HepG2 (cell line): ENCODE measurements around the gene KLF7. TPM values are rescaled to one million over a fixed set of nuclear protein-coding genes. Genes with fewer than 3 reads are reported as not detected.

Experiments
- EZH2 ChIP-seq: conservative IDR thresholded peaks from 2 replicates; pipeline ENCODE4 v1.6.1; 2012; ENCODE audit warnings: mild to moderate bottlenecking, low read depth, low read length, moderate library complexity
- FOXA3 ChIP-seq: IDR thresholded peaks from 2 replicates; pipeline ENCODE4 v1.6.1; 2016; ENCODE audit warnings: missing genetic modification reagents, missing compliant biosample characterization
- FOXJ3 ChIP-seq: sonication (generic); formaldehyde crosslinking; IDR thresholded peaks from 2 replicates; pipeline ENCODE4 v1.4.0; 2020; ENCODE audit warnings: missing genetic modification reagents, mild to moderate bottlenecking, borderline replicate concordance
- HNF4G ChIP-seq, 2 experiments: sonication (generic) in 1 of 2; formaldehyde crosslinking in 1 of 2; IDR thresholded peaks; 2 replicates each; pipeline versions ENCODE4 v1.4.0 to v1.6.1; 2011 to 2020; ENCODE audit warnings: borderline replicate concordance in 2 of 2, low read depth in 2 of 2, mild to moderate bottlenecking in 2 of 2, low read length in 1 of 2, missing genetic modification reagents in 1 of 2, moderate library complexity in 1 of 2
- NCOA2 ChIP-seq: sonication (generic); formaldehyde crosslinking; IDR thresholded peaks from 2 replicates; pipeline ENCODE4 v1.8.0; 2022; ENCODE audit warnings: inconsistent platforms
- NR2F2 ChIP-seq: IDR thresholded peaks from 2 replicates; pipeline ENCODE4 v1.6.1; 2012; ENCODE audit warnings: low read depth, inconsistent platforms, borderline replicate concordance
- PHF5A ChIP-seq: IDR thresholded peaks from one replicate; pipeline ENCODE4 v1.6.1; 2018; ENCODE audit warnings: low read depth, missing genetic modification reagents; ENCODE audit not compliant: unreplicated experiment
- REPIN1 ChIP-seq: sonication (generic); formaldehyde crosslinking; IDR thresholded peaks from 2 replicates; pipeline ENCODE4 v1.8.0; 2022; ENCODE audit warnings: missing genetic modification reagents, low read depth, mild to moderate bottlenecking, borderline replicate concordance
- SAFB2 ChIP-seq: sonication (generic); formaldehyde crosslinking; IDR thresholded peaks from 2 replicates; pipeline ENCODE4 v1.5.1; 2020; ENCODE audit warnings: missing genetic modification reagents, low read depth, mild to moderate bottlenecking, borderline replicate concordance
- SCMH1 ChIP-seq: sonication (generic); formaldehyde crosslinking; IDR thresholded peaks from 2 replicates; pipeline ENCODE4 v1.9.0; 2021; ENCODE audit warnings: missing genetic modification reagents, mild to moderate bottlenecking, borderline replicate concordance
- SETDB1 ChIP-seq: sonication (generic); formaldehyde crosslinking; IDR thresholded peaks from 2 replicates; pipeline ENCODE4 v1.5.1; 2020; ENCODE audit warnings: missing genetic modification reagents, mild to moderate bottlenecking, borderline replicate concordance
- ZNF317 ChIP-seq: sonication (generic); formaldehyde crosslinking; IDR thresholded peaks from 2 replicates; pipeline ENCODE4 v1.5.0; 2020; ENCODE audit warnings: mild to moderate bottlenecking, missing genetic modification reagents
- ZNF563 ChIP-seq: sonication (generic); formaldehyde crosslinking; IDR thresholded peaks from 2 replicates; pipeline ENCODE4 v1.8.0; 2022; ENCODE audit warnings: mild to moderate bottlenecking, moderate library complexity, missing genetic modification reagents
- ZNF672 ChIP-seq: sonication (generic); formaldehyde crosslinking; IDR thresholded peaks from 2 replicates; pipeline ENCODE4 v1.8.1; 2022; ENCODE audit warnings: missing genetic modification reagents
- ZNF792 ChIP-seq: IDR thresholded peaks from 2 replicates; pipeline ENCODE4 v1.6.1; 2016
- polyA plus RNA-seq, 8 experiments: library from polyadenylated mRNA; depleted of rRNA in 3 of 8; stranded (reverse) in 7 of 8; unstranded in 1 of 8; fragments of >200 nt; fragmentation: Illumina TruSeq in 4 of 8; extraction: Trizol in 4 of 8; gene quantifications; 2 replicates each; pipeline versions ENCODE4 v1.2.1 to v1.2.3, GENCODE V29; 2011 to 2016; ENCODE audit warnings: low read depth in 4 of 8, missing spikeins in 1 of 8, mixed read lengths in 1 of 8; ENCODE audit not compliant: insufficient read depth in 1 of 8
- total RNA-seq, 5 experiments: library from RNA; depleted of rRNA; stranded (reverse); fragments of >200 nt; fragmentation: Illumina TruSeq; extraction: Trizol; gene quantifications; 2 replicates each; pipeline ENCODE4 v1.2.3, GENCODE V29; 2016; ENCODE audit warnings: low read depth in 1 of 5
- TF ChIP-seq, protein P1 (sequence below): sonication (generic); formaldehyde crosslinking; conservative IDR thresholded peaks from 2 replicates; pipeline ENCODE4 v1.5.0; 2020; ENCODE audit warnings: missing genetic modification reagents
- TF ChIP-seq, protein P2 (sequence below): sonication (generic); IDR thresholded peaks from 2 replicates; pipeline ENCODE4 v1.6.1; 2016; ENCODE audit warnings: low read depth, borderline replicate concordance
- TF ChIP-seq, protein P3 (sequence below): sonication (generic); formaldehyde crosslinking; IDR thresholded peaks from 2 replicates; pipeline ENCODE4 v1.4.0; 2020; ENCODE audit warnings: missing genetic modification reagents
- TF ChIP-seq, protein P4 (sequence below): fragments of 450-650 bp; IDR thresholded peaks from 2 replicates; pipeline ENCODE4 v1.6.1; 2016
- TF ChIP-seq, protein P5 (sequence below): IDR thresholded peaks from 2 replicates; pipeline ENCODE4 v1.6.1; 2016
- TF ChIP-seq, protein P6 (sequence below): IDR thresholded peaks from 2 replicates; pipeline ENCODE4 v1.6.1; 2016; ENCODE audit warnings: low read depth, control low read depth

Gene KLF7
- total and polyA plus RNA-seq, 2 of the 13 experiments (the other 11 are each of a cell fraction or from before 2014, with no cell fraction given): 2.6 to 5.4 TPM

DNA sequence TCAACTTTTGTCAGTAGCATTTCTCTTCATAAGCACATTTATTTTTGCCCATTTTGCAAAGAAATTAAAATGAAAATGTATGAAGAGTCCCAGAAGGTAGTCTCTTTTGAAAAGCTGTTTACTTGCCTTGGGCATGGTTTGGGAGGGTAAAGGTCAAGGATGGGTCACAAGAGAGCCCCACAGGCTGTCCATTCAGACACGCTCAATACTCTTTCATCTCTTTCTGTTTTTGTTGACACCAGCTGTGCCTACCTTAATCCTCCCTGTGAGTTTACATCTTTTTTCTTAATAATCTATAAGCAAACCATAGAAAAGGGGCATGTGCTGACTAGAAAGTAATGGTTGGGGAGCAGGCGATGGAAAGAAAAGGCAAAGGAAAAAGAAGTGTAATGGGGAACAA is 49.6 kb upstream of the KLF7 start (continued):
- TF ChIP-seq, protein P1, sequence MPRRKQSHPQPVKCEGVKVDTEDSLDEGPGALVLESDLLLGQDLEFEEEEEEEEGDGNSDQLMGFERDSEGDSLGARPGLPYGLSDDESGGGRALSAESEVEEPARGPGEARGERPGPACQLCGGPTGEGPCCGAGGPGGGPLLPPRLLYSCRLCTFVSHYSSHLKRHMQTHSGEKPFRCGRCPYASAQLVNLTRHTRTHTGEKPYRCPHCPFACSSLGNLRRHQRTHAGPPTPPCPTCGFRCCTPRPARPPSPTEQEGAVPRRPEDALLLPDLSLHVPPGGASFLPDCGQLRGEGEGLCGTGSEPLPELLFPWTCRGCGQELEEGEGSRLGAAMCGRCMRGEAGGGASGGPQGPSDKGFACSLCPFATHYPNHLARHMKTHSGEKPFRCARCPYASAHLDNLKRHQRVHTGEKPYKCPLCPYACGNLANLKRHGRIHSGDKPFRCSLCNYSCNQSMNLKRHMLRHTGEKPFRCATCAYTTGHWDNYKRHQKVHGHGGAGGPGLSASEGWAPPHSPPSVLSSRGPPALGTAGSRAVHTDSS (CRISPR knock-in tag): no peak
- TF ChIP-seq FOXJ3 (CRISPR knock-in tag) (peak; percentile 52; the same call in 1 of the 2 replicates), ZNF317 (CRISPR knock-in tag) (no peak), EZH2 (no peak), SAFB2 (CRISPR knock-in tag) (no peak), ZNF672 (CRISPR knock-in tag) (no peak), ZNF563 (CRISPR knock-in tag) (no peak), HNF4G (IDR thresholded peaks at IDR 0.05; ENCODE audit: borderline replicate concordance, low read depth, low read length) (no peak), HNF4G (CRISPR knock-in tag; IDR thresholded peaks at IDR 0.05; ENCODE audit: borderline replicate concordance, low read depth) (no peak), FOXA3 (CRISPR knock-in tag) (peak; percentile 51; the same call in 1 of the 2 replicates), NR2F2 (peak; percentile 77), SETDB1 (CRISPR knock-in tag) (no peak), ZNF792 (CRISPR knock-in tag) (no peak), REPIN1 (CRISPR knock-in tag) (no peak), PHF5A (no peak), NCOA2 (CRISPR knock-in tag) (no peak; the same call in 1 of the 2 replicates), SCMH1 (CRISPR knock-in tag) (no peak)
- TF ChIP-seq, protein P2, sequence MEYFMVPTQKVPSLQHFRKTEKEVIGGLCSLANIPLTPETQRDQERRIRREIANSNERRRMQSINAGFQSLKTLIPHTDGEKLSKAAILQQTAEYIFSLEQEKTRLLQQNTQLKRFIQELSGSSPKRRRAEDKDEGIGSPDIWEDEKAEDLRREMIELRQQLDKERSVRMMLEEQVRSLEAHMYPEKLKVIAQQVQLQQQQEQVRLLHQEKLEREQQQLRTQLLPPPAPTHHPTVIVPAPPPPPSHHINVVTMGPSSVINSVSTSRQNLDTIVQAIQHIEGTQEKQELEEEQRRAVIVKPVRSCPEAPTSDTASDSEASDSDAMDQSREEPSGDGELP: peak; percentile 84
- TF ChIP-seq, protein P3, sequence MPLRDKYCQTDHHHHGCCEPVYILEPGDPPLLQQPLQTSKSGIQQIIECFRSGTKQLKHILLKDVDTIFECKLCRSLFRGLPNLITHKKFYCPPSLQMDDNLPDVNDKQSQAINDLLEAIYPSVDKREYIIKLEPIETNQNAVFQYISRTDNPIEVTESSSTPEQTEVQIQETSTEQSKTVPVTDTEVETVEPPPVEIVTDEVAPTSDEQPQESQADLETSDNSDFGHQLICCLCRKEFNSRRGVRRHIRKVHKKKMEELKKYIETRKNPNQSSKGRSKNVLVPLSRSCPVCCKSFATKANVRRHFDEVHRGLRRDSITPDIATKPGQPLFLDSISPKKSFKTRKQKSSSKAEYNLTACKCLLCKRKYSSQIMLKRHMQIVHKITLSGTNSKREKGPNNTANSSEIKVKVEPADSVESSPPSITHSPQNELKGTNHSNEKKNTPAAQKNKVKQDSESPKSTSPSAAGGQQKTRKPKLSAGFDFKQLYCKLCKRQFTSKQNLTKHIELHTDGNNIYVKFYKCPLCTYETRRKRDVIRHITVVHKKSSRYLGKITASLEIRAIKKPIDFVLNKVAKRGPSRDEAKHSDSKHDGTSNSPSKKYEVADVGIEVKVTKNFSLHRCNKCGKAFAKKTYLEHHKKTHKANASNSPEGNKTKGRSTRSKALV (CRISPR knock-in tag): no peak
- TF ChIP-seq, protein P4, sequence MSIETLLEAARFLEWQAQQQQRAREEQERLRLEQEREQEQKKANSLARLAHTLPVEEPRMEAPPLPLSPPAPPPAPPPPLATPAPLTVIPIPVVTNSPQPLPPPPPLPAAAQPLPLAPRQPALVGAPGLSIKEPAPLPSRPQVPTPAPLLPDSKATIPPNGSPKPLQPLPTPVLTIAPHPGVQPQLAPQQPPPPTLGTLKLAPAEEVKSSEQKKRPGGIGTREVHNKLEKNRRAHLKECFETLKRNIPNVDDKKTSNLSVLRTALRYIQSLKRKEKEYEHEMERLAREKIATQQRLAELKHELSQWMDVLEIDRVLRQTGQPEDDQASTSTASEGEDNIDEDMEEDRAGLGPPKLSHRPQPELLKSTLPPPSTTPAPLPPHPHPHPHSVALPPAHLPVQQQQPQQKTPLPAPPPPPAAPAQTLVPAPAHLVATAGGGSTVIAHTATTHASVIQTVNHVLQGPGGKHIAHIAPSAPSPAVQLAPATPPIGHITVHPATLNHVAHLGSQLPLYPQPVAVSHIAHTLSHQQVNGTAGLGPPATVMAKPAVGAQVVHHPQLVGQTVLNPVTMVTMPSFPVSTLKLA: no peak
- TF ChIP-seq, protein P5, sequence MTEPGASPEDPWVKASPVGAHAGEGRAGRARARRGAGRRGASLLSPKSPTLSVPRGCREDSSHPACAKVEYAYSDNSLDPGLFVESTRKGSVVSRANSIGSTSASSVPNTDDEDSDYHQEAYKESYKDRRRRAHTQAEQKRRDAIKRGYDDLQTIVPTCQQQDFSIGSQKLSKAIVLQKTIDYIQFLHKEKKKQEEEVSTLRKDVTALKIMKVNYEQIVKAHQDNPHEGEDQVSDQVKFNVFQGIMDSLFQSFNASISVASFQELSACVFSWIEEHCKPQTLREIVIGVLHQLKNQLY (CRISPR knock-in tag): no peak
- TF ChIP-seq, protein P6, sequence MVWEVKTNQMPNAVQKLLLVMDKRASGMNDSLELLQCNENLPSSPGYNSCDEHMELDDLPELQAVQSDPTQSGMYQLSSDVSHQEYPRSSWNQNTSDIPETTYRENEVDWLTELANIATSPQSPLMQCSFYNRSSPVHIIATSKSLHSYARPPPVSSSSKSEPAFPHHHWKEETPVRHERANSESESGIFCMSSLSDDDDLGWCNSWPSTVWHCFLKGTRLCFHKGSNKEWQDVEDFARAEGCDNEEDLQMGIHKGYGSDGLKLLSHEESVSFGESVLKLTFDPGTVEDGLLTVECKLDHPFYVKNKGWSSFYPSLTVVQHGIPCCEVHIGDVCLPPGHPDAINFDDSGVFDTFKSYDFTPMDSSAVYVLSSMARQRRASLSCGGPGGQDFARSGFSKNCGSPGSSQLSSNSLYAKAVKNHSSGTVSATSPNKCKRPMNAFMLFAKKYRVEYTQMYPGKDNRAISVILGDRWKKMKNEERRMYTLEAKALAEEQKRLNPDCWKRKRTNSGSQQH (CRISPR knock-in tag): no peak
